ENCODE results near the gene FHL3. TPM values are rescaled to one million over a fixed set of nuclear protein-coding genes. Genes with fewer than 3 reads are reported as not detected.

Gene FHL3, protein sequence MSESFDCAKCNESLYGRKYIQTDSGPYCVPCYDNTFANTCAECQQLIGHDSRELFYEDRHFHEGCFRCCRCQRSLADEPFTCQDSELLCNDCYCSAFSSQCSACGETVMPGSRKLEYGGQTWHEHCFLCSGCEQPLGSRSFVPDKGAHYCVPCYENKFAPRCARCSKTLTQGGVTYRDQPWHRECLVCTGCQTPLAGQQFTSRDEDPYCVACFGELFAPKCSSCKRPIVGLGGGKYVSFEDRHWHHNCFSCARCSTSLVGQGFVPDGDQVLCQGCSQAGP
- 12.4 and 13.3 TPM in 2 replicates for total RNA-seq (2014; rRNA removed; shearing (Covaris generic))

DNA sequence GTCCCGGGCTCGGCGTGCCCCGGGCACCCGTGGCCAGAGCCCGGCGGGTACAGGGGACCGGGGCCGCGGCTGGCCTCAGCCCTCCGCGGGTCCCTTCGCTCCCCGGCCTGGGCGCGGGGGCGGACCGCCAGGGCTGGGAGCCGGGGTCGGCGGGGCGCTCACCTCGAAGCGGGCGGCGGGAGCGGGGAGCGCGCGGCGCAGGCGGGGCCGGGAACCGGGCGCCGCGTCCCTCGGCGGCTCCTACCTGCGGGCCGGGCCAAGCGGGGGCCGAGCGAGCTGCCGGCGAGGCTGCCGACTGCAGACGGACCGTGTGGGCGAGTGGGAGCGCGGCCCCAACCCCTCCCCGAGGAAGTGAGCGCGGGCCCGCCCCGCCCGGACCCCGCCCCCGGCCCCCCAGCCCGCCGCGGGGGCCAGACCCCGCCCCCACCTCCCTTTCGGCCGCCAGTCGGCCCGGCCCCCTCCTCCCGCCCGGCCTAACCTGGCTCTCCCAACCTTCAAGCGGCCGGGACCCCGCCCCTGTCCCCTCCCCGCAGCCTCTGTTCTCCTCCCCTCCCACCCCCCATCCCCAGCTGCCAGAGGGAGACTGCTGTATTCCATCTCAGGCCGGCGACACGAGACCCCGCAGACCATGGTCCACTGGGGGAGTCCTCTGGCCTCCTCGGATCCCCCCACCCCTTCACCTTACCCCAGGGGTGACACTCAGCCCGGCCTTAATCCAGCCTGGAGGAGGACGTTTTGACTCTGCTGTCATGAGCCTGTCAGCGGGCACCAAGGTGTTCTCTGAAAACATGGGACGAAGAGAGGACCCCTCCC lies at the start of gene FHL3:
Gene FHL3 (minus strand): TSS at position 320 of the 813 bp plus-strand sequence. CDS start 6,102 bp downstream, outside the sequence.

DNA sequence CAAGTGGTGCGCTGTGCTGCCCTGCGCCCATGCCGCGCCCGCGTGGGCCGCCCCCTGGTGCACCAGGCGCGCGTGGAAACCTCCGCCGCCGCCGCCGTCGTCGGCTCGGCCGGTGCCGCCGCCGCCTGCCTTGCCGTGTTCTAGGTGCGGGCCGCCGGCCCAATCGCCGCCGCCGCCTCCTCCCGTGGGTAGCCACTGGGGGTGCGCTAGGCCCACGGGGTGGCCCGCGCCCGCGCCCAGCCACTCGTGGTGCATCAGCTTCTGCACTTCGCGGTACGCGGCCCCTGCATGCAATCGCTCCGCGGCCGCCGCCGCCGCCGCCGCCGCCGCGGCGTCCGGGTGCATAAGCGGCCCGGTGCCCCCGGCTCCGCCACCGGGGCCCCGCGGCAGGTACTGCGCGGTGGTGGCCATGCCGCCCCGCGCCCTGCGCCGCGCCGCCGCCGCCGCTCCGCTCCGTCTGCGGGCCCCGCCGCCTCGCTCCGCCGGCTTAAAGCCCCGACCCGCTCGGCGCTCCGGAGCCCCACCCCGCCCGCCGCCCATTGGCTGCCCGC lies 41.1 kb upstream of the FHL3 start, which contains the start of gene POU3F1:
Gene POU3F1 (minus strand): TSS at position 461 of the 551 bp plus-strand sequence. CDS start 50 bp downstream, at position 411.

DNA sequence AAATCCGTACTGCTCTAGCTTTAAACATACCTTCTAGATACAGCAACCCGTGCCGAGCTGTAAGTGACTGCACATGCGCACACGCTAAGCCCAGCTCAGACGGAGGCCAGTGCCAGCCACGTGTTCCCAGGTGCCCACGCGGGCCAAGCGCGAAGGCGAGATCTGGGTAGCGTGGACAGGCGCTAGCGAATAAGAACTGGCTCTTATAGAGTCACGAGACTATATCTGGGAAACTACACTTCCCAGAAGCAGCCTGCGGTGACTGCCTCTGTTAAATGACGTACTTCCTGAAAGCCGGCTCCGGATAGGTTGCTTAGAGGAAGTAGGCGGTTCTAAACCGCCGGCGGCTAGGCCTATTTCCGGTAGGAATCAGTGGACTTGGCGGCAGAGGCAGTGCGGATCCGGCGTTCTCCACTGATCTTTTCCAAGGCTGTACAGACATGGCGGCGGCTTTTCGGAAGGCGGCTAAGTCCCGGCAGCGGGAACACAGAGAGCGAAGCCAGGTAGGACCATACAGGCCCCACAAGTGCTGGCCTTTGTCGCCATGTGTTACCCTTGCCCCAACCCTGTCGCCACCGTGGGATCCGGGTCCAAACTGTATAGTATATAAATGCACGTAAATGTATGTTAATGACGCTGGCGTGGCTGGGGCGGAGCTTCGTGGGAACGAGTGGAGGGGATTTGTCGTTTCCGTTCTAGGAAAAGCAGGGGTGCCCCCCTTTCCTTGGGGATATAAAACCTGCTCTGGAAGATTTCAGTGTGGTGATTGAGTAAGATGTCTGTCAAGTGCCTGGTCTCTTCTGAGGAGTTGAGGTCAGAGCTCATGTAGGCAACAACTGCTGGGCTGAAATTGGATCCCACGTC lies 7.3 kb upstream of the FHL3 start, which contains the start of gene UTP11:
Gene UTP11 (plus strand): TSS at position 372 of the 864 bp plus-strand sequence. CDS start 69 bp downstream, at position 441.

Small RNA genes within 50 kb of the gene (small RNA-seq; reads per million reads assigned to genes)
- gene RF00017 (not detected), gene RNU6-510P (not detected)

Other genes starting within 250 kb of the FHL3 start
- gene EPHA10, start 240.4 kb downstream of the FHL3 start, total RNA-seq (2014; rRNA removed; shearing (Covaris generic)): not detected in 2 replicates
- 18.6 and 19.4 TPM in 2 replicates for gene MANEAL, start 211.7 kb downstream of the FHL3 start, total RNA-seq (2014; rRNA removed; shearing (Covaris generic))
- gene C1orf122, start 197.7 kb downstream of the FHL3 start, total RNA-seq (2014; rRNA removed; shearing (Covaris generic)): 63.8 and 70.0 TPM in 2 replicates
- gene YRDC, start 197.3 kb downstream of the FHL3 start, total RNA-seq (2014; rRNA removed; shearing (Covaris generic)): 82.0 and 83.1 TPM in 2 replicates
- gene MTF1, start 145.9 kb downstream of the FHL3 start, total RNA-seq (2014; rRNA removed; shearing (Covaris generic)): 3.6 and 7.0 TPM in 2 replicates
- 29.2 and 30.8 TPM in 2 replicates for gene INPP5B, start 58.5 kb downstream of the FHL3 start, total RNA-seq (2014; rRNA removed; shearing (Covaris generic))
- gene SF3A3, start 15.5 kb downstream of the FHL3 start, total RNA-seq (2014; rRNA removed; shearing (Covaris generic)): 193 and 258 TPM in 2 replicates
- 84.9 and 92.0 TPM in 2 replicates for gene UTP11, start 7.2 kb upstream of the FHL3 start, total RNA-seq (2014; rRNA removed; shearing (Covaris generic))
- 0.08 and 0.15 TPM in 2 replicates for gene POU3F1, start 41.3 kb upstream of the FHL3 start, total RNA-seq (2014; rRNA removed; shearing (Covaris generic))